GM19324 (cell line): ENCODE measurements around the gene NDC1.
"Not testable (repeated sequence)": the region's sequence is repeated elsewhere in the genome, so short reads cannot be mapped to it uniquely, and the experiment has no call there.

Source experiments
- ATAC-seq: cut with Tn5 transposase; IDR thresholded peaks from one replicate; pipeline ENCODE4 v1.9.1; 2021; ENCODE audit warnings: mild to moderate bottlenecking, moderate library complexity; ENCODE audit not compliant: unreplicated experiment, low FRiP score

The NDC1 gene

GRCh38 chr1:53769184-53769583, 68.9 kb downstream of the NDC1 start:
- no peak for ATAC-seq

GRCh38 chr1:53766831-53767405, 71.2 kb downstream of the NDC1 start:
- ATAC-seq = no peak

GRCh38 chr1:53766194-53766742, 71.8 kb downstream of the NDC1 start:
- ATAC-seq = no peak

- ATAC-seq = no peak
Measured at GRCh38 chr1:53765657-53766056, 72.4 kb downstream of the NDC1 start.

GRCh38 chr1:53763911-53764310, 74.2 kb downstream of the NDC1 start:
- ATAC-seq = no peak

- ATAC-seq = no peak
Measured at GRCh38 chr1:53763461-53763860, 74.6 kb downstream of the NDC1 start.

GRCh38 chr1:53760497-53760896, 77.6 kb downstream of the NDC1 start:
- not testable (repeated sequence) for ATAC-seq

- ATAC-seq = no peak
Measured at GRCh38 chr1:53755874-53756273, 82.2 kb downstream of the NDC1 start.

- ATAC-seq = no peak
Measured at GRCh38 chr1:53754484-53755312, 83.4 kb downstream of the NDC1 start.

- ATAC-seq = no peak
Measured at GRCh38 chr1:53752281-53752680, 85.8 kb downstream of the NDC1 start.

GRCh38 chr1:53747841-53748240, 90.3 kb downstream of the NDC1 start:
- no peak for ATAC-seq

GRCh38 chr1:53740621-53741105, 97.4 kb downstream of the NDC1 start:
- no peak for ATAC-seq

GRCh38 chr1:53739109-53739681, 98.9 kb downstream of the NDC1 start, which contains the start of gene GLIS1:
GLIS1 (minus strand) TSS chr1:53739164; CDS start chr1:53738064, 1,100 bp downstream.
- ATAC-seq = peak; percentile 86

- peak; percentile 30 for ATAC-seq
Measured at GRCh38 chr1:53738205-53739108, 99.6 kb downstream of the NDC1 start.

GRCh38 chr1:53737648-53738204, 100.4 kb downstream of the NDC1 start:
- no peak for ATAC-seq

GRCh38 chr1:53736290-53736689, 101.8 kb downstream of the NDC1 start:
- no peak for ATAC-seq

GRCh38 chr1:53735681-53736080, 102.4 kb downstream of the NDC1 start:
- ATAC-seq = no peak

- ATAC-seq = no peak
Measured at GRCh38 chr1:53735261-53735660, 102.8 kb downstream of the NDC1 start.

GRCh38 chr1:53734650-53735211, 103.4 kb downstream of the NDC1 start:
- ATAC-seq = no peak
